K562 (cell line): Measurements from ENCODE around the gene PPP1CB. TPM values are rescaled to one million over a fixed set of nuclear protein-coding genes. Genes with fewer than 3 reads are reported as not detected.

ENCODE experiments used
- CEBPB ChIP-seq: fragments of 450-650 bp; IDR thresholded peaks from 2 replicates; pipeline ENCODE4 v1.6.1; 2016; ENCODE audit warnings: missing genetic modification characterization, missing compliant biosample characterization
- CEBPG ChIP-seq, 3 experiments: fragments of 200-800 bp in 1 of 3; sonication (Bioruptor generic) in 1 of 3; sonication (generic) in 1 of 3; formaldehyde crosslinking in 1 of 3; IDR thresholded peaks in 2 of 3; conservative IDR thresholded peaks in 1 of 3; 2 replicates each; pipeline versions ENCODE4 v1.6.1 to v1.8.0; 2016 to 2022; ENCODE audit warnings: missing compliant biosample characterization in 2 of 3, missing genetic modification characterization in 2 of 3, mild to moderate bottlenecking in 1 of 3, missing genetic modification reagents in 1 of 3
- DPF2 ChIP-seq: fragments of 450-650 bp; IDR thresholded peaks from 2 replicates; pipeline ENCODE4 v1.6.1; 2016
- FOSL1 ChIP-seq: fragments of 200-800 bp; sonication (Bioruptor generic); conservative IDR thresholded peaks from 2 replicates; pipeline ENCODE4 v1.6.1; 2016; ENCODE audit warnings: missing genetic modification characterization, missing compliant biosample characterization
- JUN ChIP-seq, 2 experiments: sonication (generic) in 1 of 2; formaldehyde crosslinking in 1 of 2; IDR thresholded peaks; 2 replicates each; pipeline versions ENCODE4 v1.6.1 to v1.8.0; 2012 to 2022; ENCODE audit warnings: borderline replicate concordance in 2 of 2, mild to moderate bottlenecking in 2 of 2, improper control_type of control experiment in 1 of 2, low read depth in 1 of 2, low read length in 1 of 2, missing genetic modification reagents in 1 of 2
- MYC ChIP-seq, 2 experiments: fragments of 250-450 bp in 1 of 2; sonication (Bioruptor Pico) in 1 of 2; IDR thresholded peaks; 2 replicates each; pipeline versions ENCODE4 v1.5.1 to v1.6.1; 2012 to 2021; ENCODE audit warnings: low read depth in 2 of 2, borderline replicate concordance in 1 of 2, improper control_type of control experiment in 1 of 2, low read length in 1 of 2, mild to moderate bottlenecking in 1 of 2, moderate library complexity in 1 of 2
- RAD51 ChIP-seq: fragments of 450-650 bp; IDR thresholded peaks from 2 replicates; pipeline ENCODE4 v1.7.1; 2016; ENCODE audit warnings: low read depth, mild to moderate bottlenecking, borderline replicate concordance
- THRAP3 ChIP-seq: fragments of 450-650 bp; IDR thresholded peaks from 2 replicates; pipeline ENCODE4 v1.6.1; 2016; ENCODE audit warnings: mild to moderate bottlenecking, inconsistent platforms, borderline replicate concordance
- ZNF395 ChIP-seq: fragments of 200-800 bp; sonication (Bioruptor generic); IDR thresholded peaks from 2 replicates; pipeline ENCODE4 v1.6.1; 2017; ENCODE audit warnings: missing genetic modification characterization, missing compliant biosample characterization
- ZNF57 ChIP-seq: fragments of 450-650 bp; formaldehyde crosslinking; IDR thresholded peaks from 2 replicates; pipeline ENCODE4 v1.4.0; 2020; ENCODE audit warnings: mild to moderate bottlenecking, moderate library complexity
- ZNF584 ChIP-seq: fragments of 200-800 bp; sonication (Bioruptor generic); IDR thresholded peaks from 2 replicates; pipeline ENCODE4 v1.6.1; 2016; ENCODE audit warnings: low read depth, mild to moderate bottlenecking, missing genetic modification characterization, missing compliant biosample characterization
- polyA plus RNA-seq, 8 experiments: library from polyadenylated mRNA; depleted of rRNA in 4 of 8; stranded (reverse) in 5 of 8; unstranded in 3 of 8; fragments of >200 nt; fragmentation: Nextera tagmentation in 2 of 8; fragmentation: Illumina TruSeq in 1 of 8; extraction: Ambion mirVana in 2 of 8; extraction: Trizol in 1 of 8; gene quantifications; 2 replicates each; pipeline versions ENCODE4 v1.2.1 to v1.2.3, GENCODE V29; 2011 to 2014; ENCODE audit warnings: inconsistent platforms in 1 of 8, missing spikeins in 1 of 8
- total RNA-seq, 7 experiments: library from RNA; depleted of rRNA in 6 of 7; stranded (reverse); fragments of >200 nt in 6 of 7; fragmentation: Illumina TruSeq in 2 of 7; extraction: Trizol in 2 of 7; gene quantifications; 2 replicates each; pipeline versions ENCODE4 v1.2.1 to v1.2.3, GENCODE V29; 2011 to 2021; ENCODE audit warnings: low replicate concordance in 1 of 7
- TF ChIP-seq, protein P1 (sequence below): fragments of 450-650 bp; formaldehyde crosslinking; IDR thresholded peaks from 2 replicates; pipeline ENCODE4 v1.4.0; 2020; ENCODE audit warnings: mild to moderate bottlenecking, mixed read lengths
- TF ChIP-seq, protein P2 (sequence below): sonication (generic); formaldehyde crosslinking; IDR thresholded peaks from 2 replicates; pipeline ENCODE4 v1.5.0; 2020; ENCODE audit warnings: missing genetic modification reagents
- TF ChIP-seq, protein P3 (sequence below), 2 experiments: fragments of 450-650 bp in 1 of 2; sonication (generic) in 1 of 2; formaldehyde crosslinking in 1 of 2; IDR thresholded peaks in 1 of 2; conservative IDR thresholded peaks in 1 of 2; 2 replicates each; pipeline versions ENCODE4 v1.6.1 to v1.8.1; 2016 to 2023; ENCODE audit warnings: mild to moderate bottlenecking in 2 of 2, moderate library complexity in 2 of 2, inconsistent platforms in 1 of 2, missing genetic modification reagents in 1 of 2
- TF ChIP-seq, protein P4 (sequence below): fragments of 450-650 bp; IDR thresholded peaks from 2 replicates; pipeline ENCODE4 v1.6.1; 2016; ENCODE audit warnings: mild to moderate bottlenecking
- TF ChIP-seq, protein P5 (sequence below): sonication (generic); formaldehyde crosslinking; IDR thresholded peaks from 2 replicates; pipeline ENCODE4 v1.9.0; 2022; ENCODE audit warnings: mild to moderate bottlenecking, missing genetic modification reagents

Gene PPP1CB
- total and polyA plus RNA-seq, 9 of the 15 experiments (the other 6 are each of a cell fraction or from before 2014, with no cell fraction given): 25.6 to 118 (median 58.9) TPM

- TF ChIP-seq, protein P1, sequence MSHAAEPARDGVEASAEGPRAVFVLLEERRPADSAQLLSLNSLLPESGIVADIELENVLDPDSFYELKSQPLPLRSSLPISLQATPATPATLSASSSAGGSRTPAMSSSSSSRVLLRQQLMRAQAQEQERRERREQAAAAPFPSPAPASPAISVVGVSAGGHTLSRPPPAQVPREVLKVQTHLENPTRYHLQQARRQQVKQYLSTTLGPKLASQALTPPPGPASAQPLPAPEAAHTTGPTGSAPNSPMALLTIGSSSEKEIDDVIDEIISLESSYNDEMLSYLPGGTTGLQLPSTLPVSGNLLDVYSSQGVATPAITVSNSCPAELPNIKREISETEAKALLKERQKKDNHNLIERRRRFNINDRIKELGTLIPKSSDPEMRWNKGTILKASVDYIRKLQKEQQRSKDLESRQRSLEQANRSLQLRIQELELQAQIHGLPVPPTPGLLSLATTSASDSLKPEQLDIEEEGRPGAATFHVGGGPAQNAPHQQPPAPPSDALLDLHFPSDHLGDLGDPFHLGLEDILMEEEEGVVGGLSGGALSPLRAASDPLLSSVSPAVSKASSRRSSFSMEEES: peak; percentile 13; the same call in 1 of the 2 replicates
- TF ChIP-seq FOSL1: peak; percentile 80
- TF ChIP-seq ZNF395: 0 out of 2 replicates have a peak, but pooled peaks have one; percentile 40
- TF ChIP-seq, protein P2, sequence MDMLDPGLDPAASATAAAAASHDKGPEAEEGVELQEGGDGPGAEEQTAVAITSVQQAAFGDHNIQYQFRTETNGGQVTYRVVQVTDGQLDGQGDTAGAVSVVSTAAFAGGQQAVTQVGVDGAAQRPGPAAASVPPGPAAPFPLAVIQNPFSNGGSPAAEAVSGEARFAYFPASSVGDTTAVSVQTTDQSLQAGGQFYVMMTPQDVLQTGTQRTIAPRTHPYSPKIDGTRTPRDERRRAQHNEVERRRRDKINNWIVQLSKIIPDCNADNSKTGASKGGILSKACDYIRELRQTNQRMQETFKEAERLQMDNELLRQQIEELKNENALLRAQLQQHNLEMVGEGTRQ: peak; percentile 37; the same call in 1 of the 2 replicates
- TF ChIP-seq, protein P3, sequence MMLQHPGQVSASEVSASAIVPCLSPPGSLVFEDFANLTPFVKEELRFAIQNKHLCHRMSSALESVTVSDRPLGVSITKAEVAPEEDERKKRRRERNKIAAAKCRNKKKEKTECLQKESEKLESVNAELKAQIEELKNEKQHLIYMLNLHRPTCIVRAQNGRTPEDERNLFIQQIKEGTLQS (IDR thresholded peaks at IDR 0.05): peak; percentile 95
- TF ChIP-seq, protein P3 (CRISPR knock-in tag; conservative IDR thresholded peaks at IDR 0.05): no peak
- peak; percentile 87 for TF ChIP-seq CEBPB (tag)
- peak; percentile 51 for TF ChIP-seq RAD51
- TF ChIP-seq DPF2: 0 out of 2 replicates have a peak, but pooled peaks have one; percentile 21
- no peak for TF ChIP-seq THRAP3
- peak; percentile 23; the same call in 1 of the 2 replicates for TF ChIP-seq CEBPG (CRISPR knock-in tag; IDR thresholded peaks at IDR 0.05)
- peak; percentile 40 to 86; a peak in 3 of 4 replicates for TF ChIP-seq CEBPG (tag; conservative IDR thresholded peaks at IDR 0.05 in 1 of 2, IDR thresholded peaks at IDR 0.05 in 1 of 2)
- peak; percentile 23; the same call in 1 of the 2 replicates for TF ChIP-seq MYC (IDR thresholded peaks at IDR 0.05; ENCODE audit: low read depth, low read length)
- TF ChIP-seq MYC (CRISPR knock-in tag; IDR thresholded peaks at IDR 0.05; ENCODE audit: borderline replicate concordance, low read depth): no peak
- peak; percentile 87 for TF ChIP-seq JUN (IDR thresholded peaks at IDR 0.05; ENCODE audit: borderline replicate concordance, low read depth, low read length)
- TF ChIP-seq JUN (CRISPR knock-in tag; IDR thresholded peaks at IDR 0.05; ENCODE audit: borderline replicate concordance): no peak
- no peak for TF ChIP-seq ZNF57 (CRISPR knock-in tag)
- TF ChIP-seq, protein P4, sequence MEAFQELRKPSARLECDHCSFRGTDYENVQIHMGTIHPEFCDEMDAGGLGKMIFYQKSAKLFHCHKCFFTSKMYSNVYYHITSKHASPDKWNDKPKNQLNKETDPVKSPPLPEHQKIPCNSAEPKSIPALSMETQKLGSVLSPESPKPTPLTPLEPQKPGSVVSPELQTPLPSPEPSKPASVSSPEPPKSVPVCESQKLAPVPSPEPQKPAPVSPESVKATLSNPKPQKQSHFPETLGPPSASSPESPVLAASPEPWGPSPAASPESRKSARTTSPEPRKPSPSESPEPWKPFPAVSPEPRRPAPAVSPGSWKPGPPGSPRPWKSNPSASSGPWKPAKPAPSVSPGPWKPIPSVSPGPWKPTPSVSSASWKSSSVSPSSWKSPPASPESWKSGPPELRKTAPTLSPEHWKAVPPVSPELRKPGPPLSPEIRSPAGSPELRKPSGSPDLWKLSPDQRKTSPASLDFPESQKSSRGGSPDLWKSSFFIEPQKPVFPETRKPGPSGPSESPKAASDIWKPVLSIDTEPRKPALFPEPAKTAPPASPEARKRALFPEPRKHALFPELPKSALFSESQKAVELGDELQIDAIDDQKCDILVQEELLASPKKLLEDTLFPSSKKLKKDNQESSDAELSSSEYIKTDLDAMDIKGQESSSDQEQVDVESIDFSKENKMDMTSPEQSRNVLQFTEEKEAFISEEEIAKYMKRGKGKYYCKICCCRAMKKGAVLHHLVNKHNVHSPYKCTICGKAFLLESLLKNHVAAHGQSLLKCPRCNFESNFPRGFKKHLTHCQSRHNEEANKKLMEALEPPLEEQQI: no peak
- TF ChIP-seq, protein P5, sequence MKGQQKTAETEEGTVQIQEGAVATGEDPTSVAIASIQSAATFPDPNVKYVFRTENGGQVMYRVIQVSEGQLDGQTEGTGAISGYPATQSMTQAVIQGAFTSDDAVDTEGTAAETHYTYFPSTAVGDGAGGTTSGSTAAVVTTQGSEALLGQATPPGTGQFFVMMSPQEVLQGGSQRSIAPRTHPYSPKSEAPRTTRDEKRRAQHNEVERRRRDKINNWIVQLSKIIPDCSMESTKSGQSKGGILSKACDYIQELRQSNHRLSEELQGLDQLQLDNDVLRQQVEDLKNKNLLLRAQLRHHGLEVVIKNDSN (CRISPR knock-in tag): peak; percentile 58
- TF ChIP-seq ZNF584 (CRISPR knock-in tag): peak; percentile 40; the same call in 1 of the 2 replicates
Measured at GRCh38 chr2:28716265-28716865, 35.3 kb upstream of the PPP1CB start (continued).
